Ramos (cell line): ENCODE results near the gene AJAP1.

Experiments
- in situ Hi-C: fragments of 300-500 bp; cut with MboI; formaldehyde crosslinking; loops from one replicate; pipeline ENCODE4 v1.14.3; 2022; ENCODE audit warnings: low sequenced_read_pairs; ENCODE audit not compliant: unreplicated experiment

Gene AJAP1

DNA sequence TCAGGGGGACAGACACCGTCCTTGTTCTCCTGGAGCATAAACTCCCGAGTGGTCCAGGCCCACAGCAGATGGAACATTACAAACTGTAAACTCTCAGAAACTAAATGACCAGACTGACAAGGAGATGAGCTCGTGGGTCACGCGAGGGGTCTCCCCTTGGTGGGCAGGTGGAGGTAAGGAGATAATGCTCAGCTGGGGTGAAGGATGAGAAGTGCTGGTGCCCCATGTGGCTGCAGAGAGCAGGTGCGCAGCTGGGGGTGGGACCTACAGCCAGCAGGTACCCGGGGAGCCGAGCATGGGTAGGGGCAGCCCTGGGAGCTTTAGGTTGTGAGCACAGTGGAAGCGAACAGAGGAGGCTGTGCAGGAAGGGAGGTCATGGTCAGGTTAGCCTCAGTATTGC is 40.1 kb downstream of the AJAP1 start:
- in situ Hi-C loops: no loop called here

DNA sequence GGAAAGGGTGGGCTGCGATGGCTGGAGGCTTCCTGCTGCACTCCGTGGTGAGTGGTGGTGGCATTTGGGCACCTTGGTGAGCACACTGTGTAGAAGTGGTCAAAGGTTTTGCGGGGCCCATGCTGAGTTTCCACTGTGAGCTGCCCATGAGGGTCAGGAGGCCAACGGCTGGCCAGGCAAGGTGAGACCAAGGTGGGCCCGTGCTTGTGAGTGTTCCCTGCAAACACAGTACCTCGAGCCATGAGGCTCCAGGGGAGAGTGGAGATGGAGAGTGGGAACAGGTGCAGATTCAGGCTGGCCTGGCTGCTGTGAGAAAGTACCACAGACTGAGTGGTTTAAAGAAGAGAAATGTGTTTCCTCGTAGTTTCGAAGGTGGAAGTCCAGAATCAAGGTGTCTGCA is 40.8 kb downstream of the AJAP1 start:
- in situ Hi-C loops: no loop called here

DNA sequence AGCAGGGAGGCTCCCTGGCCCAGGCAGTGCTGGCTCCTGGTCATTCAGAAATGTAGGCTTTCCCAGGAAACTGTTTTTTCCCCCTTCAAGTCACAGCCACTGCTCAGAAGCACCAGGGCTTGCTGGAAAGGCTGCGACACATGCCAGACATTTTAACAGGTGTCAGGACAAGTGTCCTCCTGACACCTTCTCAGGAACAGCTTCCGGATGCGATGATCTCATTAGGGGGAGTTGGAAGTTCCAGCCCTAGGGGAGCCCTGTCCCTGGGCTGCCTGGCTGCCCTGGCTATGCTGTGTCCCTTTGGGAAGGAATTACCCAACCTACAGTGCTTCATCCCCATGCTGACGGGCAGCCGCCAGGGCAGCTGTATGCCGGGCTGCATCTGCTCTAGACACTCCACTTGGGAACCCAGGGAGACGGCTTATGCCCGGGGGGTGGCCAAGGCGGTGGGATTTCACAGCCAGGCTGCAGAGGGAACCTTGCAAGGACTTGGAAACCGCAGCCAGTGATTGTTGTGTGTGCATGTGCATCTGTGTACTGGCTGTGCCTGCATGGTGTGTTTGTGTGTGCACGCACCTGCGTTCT is 41.8 kb downstream of the AJAP1 start:
- in situ Hi-C loops: no loop called here

DNA sequence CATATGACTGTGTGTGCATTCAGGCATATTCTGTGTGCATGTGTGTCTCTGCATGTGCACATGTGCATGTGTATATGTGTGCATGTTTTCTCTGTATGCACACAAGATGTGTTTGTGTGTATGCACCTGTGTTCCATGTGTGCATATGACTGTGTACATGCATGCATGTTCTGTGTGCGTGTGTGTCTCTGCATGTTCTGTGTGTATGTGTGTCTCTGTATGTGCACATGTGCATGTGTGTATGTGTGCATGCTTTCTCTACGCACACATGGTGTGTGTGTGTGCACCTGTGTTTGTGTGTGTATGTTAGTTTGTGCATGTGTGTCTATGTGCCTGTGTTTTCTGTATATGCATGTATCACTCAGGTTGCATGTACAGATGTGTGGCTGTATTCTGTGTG is 42.3 kb downstream of the AJAP1 start:
- in situ Hi-C loops: no loop called here

DNA sequence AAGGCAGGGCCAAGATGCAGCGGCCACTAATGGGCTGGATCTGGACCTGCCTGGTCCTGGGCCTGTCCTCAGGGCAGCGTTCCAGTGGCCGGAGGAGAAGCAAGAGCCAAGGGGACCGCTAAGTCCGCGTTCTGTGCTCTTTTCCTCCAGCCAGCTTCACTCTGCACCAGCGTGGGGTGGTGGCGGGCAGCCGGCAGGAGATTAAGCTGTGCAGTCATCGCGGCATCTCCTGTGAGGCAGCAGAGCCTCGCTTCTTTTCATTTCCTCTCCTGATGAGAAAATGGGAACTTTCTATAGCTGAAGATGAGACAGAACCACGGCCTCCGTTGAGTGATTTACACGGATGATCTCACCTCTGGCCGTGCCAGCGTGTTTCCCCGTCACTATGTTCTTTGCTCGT is 43.4 kb downstream of the AJAP1 start:
- in situ Hi-C loops: no loop called here

DNA sequence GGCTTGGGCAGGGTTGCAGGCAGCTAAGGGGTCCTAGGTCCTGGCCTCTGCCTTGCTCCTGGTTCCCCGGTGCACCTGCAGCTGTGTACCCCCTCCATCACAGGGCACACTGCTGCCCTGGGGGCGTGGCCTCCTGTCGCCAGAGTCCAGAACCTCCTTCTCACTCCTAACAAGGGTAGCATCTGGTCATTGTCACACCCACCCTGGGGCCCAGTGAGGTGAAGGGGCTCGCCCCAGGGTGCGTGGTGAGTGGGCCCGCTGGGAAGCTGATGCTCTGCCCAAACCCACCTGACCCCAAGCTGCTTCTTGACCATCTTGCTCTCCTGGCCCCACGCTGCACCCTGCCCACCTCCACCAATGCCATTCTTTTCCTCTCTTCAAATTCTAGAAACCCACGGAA is 44.5 kb downstream of the AJAP1 start:
- in situ Hi-C loops: no loop called here

DNA sequence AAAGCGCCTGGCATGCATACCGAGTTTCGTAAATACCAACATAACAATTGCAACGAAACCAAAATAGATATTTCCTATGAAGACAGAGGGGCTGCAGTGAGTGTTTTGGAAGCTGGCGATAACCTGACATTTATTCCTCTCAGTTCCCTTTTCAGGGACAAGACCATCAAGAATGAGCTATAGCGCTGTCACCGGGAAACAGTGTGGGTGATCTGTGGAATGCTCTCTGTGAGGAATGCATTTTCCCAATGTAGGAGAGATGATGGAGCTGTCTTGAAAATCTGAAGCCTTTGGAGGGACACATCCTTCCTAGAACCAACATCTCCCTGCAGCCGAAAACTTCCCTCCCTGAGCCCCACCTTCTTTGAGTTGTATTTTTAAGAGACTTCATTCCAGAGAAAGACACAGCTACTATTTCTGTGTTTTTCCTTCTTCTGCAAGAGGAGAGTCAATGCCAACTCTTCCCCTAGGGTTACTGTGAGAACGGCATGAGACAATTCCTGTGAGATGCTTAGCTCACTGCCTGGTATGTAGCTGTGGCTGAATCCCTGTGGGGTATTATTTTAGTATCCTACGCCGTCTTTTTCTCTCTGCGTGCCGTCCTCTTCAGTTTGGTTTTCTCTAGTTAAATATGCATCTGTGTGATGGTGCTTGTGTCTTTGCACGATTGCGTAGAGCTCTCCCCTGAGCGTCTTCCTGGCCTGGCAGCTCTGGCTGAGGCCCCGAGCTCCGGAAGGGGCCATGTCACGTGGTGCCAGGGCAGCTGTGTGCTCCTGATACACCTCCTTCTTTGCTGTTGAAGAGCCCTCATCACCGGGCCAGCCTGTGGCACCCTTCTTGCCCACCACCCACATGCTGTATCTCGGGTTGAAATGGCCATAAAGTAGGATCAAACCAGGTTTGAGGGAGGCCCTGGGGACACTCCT is 45.2 kb downstream of the AJAP1 start:
- in situ Hi-C loops: no loop called here

DNA sequence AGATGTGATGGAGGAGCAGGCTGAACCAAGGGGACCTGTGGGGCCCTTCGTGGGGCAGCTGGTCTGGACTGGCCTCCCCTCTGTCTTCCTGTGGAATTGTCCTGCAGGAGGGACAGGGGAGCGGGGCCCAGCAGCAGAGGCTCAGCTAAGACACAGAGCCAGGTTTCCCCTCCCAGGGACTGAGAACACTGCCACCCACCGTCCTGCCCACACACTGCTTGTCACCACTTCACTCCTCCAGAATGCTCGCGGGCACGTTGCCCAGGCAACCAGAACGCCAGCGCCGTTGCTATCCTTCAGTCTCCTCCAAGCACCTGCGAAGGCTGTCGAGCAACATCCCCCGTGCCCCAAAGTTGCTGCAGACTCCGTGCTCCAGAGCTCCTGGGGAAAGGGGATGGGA is 46.4 kb downstream of the AJAP1 start:
- in situ Hi-C loops: no loop called here

DNA sequence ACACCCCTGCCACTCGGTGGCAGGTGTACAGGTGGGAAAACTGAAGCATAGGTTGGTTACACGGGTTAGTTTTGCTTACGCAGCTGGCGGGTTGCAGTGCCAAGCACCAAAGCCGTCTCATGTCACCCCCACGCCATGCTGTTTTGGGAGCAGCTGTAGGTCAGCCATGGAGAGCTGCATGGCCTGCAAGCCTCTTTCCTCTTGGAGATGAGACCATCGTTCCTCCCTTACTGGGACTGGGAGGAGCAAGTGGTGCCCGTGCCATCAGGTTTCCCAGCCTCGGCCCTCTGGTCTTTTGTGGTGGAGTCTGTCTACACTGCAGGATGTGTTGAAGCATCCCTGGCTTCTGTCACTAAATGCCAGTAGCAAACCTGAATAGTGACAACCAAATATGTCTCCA is 46.9 kb downstream of the AJAP1 start:
- in situ Hi-C loops: no loop called here

DNA sequence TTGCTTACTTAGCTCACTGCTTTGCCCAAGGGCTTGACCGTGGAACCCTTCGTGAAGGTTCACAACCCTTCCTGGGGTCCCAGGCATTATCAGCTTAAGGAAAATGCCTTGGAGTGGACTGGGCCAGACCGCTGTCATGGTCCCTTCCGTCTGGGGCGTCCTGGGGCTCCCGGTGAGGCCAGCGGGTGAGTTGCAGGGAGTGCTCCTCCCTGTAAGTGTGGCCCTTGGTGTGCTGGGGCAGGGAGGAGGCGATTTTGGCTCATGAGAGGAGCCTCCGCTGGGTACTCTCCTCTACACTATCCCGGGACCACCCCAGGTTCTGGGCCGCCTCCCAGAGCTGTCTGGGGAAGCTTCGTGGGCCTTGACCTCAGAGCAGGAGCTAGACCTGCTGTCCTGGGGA is 48.1 kb downstream of the AJAP1 start:
- in situ Hi-C loops: no loop called here

DNA sequence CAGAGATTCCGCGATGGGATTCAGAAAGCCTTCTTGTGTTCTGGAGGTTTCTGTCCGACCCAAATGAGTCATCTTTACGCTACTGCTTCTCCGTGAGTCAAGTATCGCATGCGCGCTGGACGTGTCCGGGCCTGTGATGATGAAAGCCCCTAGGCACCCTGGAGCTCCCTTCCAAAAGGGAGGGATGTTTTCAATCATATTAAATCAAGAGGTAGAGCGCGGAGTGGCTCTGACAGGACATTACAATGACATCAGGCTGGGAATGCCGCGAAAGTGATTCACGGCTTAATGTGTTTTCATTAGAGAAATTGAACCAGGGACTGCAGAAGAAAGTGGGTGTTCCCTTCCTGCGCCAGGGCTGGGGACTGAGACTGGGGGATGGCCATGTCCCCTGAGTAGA is 48.5 kb downstream of the AJAP1 start:
- in situ Hi-C loops: no loop called here

DNA sequence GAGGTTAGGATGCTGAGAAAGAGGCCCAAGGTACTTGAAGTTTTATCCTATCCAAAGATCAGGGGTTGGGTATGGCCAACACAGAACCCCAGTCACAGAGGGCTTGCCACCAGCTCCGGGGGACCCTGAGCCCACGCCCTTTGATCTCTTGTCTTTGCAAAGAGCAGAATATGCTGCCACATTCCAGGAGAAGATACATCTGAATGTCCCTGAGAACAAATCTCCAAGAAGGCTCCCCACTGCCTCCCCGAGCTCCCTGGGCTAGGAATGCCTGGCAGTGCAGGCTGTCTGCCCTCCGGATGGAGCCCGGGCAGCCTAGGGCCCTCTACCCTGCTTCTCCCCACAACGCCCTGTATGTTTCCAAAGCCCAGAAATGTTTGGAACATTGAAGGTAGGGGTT is 49.2 kb downstream of the AJAP1 start:
- in situ Hi-C loops: no loop called here

DNA sequence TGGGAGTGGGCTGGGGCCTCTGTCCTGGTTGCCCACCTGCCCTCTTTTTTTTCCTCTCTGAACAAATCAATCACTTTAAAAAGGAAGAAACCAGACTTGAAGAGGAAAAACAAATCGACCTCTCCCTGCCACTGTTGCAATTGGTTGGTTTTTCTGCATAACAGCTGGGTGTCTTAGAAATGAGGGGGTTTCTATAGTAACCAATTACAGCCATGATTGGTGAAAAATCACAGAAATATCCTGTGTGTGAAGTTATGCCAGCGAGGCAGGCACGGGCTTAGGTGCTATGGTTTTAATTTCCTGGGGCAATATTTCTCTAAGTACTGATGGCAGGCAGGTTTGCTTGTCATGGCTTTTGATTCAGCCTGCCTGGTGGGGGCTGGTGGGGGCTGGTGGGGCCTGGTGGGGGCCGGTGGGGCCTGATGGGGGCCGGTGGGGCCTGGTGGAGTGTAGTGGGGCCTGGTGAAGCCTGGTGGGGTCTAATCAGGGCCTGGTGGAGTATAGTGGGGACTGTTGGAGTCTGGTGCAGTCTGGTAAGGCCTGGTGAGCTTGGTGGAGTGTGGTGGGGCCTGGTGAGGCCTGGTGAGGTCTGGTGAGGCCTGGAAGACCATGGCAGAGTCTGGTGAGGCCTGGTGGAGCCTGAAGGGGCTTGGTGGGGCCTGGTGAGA is 54.6 kb downstream of the AJAP1 start:
- in situ Hi-C loops: no loop called here

DNA sequence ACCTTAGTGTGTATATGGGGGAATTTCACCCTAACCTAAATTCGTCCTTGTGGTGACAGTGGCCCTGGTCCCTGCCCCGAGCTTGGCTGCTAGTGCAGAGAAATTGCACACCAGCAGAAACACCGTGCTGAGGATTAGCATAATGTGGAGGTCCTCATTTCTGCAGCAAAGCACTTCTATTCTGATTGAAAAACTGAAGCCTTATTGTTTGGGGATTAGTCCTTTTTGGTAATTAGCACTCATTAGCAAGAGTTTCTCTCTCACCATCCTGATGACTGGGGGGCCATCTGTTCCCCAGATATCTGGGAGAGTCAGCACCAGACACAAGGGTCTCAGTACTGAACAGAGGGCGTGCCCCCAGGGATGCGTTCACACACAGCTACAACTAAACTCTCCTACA is 55.2 kb downstream of the AJAP1 start:
- in situ Hi-C loops: no loop called here

DNA sequence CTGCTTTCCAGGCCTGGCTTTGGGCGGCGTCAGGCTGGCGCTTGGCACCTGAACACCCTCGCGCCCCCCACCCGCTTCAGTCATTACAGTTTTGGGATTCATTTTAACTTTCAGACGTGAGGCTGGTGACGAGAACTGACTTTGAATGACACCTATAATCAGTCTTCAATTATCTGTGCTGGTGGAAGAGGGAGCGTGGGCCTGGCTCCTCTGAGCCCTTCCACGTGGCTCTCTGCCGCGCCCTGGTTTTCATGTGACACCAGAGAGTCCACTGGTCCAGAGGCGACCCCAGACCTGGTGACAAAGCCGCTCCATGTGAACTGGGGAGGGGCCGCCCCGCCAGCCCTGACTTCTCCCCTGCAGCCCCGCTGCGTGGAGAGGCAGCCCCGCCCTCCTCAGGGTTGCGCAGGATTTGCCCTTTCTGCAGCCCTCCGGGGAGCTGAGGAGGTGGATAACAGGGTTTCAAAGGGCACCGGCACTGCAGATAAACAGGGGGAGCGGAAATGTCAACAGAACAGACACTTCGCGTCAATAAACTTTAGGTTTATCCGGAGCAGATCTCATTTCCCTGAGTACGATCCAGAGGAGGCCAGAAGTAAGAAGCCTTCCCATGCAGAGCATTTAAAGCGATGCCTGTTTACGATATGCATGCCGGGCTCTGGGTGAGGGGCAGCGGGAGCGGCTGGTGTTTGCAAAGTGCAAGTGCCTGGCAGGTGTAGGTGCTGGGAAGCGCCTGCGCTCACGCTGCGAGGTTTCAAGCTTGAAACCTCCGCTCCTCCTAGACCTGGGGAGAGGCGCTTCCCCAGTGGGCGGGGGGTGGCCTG is 56.4 kb downstream of the AJAP1 start:
- in situ Hi-C loops: no loop called here

DNA sequence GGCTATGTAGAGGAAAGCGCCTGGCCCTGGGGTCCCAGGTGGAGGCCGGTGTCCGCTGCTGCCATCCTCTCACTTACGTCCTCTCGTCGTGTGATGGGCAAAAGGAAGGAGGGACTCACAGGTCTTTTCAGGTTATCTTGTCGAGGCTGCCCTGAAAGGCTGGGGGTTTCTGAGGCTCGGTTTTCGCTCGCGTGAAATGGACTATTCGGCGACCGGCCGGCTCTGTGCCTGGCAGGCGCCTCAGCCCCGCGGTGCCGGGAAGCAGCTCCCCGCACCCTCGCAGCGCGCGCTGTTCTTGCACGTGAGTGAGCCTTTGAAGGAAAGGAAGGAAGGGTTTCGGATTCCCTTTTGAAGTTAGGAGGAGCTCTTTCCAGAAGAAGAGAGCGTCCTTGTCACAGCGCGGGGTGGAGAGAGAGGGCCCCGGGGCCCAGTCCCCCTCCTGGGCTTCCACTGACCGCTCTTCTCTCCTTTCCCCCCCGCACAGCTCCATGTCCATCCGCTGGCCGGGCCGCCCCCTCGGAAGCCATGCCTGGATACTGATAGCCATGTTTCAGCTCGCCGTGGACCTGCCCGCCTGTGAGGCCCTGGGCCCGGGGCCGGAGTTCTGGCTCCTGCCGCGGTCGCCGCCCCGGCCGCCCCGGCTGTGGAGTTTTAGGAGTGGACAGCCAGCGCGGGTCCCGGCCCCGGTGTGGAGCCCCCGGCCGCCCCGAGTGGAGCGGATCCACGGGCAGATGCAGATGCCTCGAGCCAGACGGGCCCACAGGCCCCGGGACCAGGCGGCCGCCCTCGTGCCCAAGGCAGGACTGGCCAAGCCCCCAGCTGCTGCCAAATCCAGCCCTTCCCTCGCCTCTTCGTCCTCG is 57.2 kb downstream of the AJAP1 start:
- in situ Hi-C loops: no loop called here

DNA sequence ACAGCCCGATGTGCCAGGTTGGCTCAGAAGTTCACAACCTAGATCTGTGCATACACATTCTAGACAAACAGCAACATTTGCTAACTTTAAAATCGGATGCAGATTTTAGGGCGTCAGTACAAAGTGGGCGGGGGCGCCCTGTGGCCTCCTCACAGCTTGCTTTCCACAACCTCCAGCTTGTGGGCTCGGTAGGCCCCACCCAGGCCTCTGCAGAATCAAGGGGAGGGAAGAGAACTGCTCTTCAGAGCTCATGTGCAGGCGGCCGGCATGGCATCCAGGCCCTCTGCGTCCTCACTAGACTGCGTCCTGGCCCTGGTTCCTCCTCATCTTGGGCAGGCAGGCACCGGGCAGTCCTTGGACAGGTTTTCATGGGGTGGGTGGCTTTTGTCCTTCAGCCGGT is 59.3 kb downstream of the AJAP1 start:
- in situ Hi-C loops: no loop called here

DNA sequence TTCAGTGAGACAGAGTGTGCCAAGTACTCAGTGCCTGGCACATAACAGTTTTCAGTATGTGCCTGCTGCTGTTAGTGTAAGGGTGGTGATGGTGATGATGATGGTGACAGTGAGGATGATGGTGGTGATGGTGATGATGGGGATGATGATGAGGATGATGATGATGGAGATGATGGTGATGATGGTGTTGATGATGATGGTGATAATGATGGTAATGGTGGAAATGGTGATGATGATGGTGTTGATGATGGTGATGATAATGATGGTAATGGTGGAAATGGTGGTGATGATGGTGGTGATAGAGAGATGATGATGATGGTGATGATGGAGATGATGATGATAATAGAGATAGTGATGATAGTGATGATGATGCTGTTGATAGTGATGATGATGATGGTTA is 62.0 kb downstream of the AJAP1 start:
- in situ Hi-C loops: no loop called here

DNA sequence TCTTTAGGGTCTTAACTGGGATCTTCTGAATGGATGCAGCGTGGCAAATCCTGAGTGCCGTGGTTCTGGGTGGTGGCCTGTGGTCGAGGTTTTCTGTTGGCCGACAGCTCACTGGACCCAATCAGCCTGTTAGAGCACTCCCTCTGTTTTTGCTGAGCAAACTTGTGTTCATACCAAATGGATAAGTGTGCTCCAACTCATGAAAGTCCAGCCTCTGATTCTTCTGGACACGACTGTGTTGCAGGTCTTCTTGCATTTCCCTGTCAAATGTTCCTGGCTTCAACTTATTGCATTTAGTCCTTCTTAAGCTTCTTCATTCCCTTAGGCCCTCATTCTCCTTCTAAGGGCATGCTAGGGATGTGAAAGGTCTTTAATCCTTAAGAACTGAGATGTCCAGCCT is 63.7 kb downstream of the AJAP1 start:
- in situ Hi-C loops: no loop called here

DNA sequence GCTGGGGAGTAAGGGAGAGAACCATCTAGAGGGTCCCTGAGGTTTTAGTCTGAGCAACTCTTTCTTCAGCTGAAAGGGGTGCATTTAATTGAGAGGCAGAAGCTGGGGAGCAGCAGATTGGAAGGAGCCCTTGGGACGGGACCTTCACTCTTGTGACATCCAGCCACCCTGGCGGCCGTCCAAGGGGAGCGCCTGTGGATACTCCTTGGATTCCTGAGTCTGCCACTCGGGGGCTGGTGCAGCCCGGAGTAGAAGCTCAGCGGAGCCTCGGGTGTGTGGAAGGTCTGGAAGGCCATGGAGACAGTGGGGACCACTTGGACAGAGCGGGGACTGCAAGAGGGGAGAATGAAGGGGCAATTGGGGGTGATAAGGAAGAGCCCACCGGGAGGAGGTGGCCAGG is 68.7 kb downstream of the AJAP1 start:
- in situ Hi-C loops: no loop called here
